Adrenal gland (tissue), 5 donors: Measurements from ENCODE around the gene RBM33.

ENCODE experiments used
- POLR2A ChIP-seq, 2 donors: fragments of 450-650 bp; IDR thresholded peaks; one replicate each; pipeline ENCODE4 v1.6.1; 2017; ENCODE audit warnings: antibody characterized with exemption in 2 of 2, mild to moderate bottlenecking in 2 of 2, moderate library complexity in 1 of 2
- TF ChIP-seq, protein P1 (sequence below), 6 experiments: fragments of 450-650 bp in 4 of 6; fragments of 200-600 bp in 2 of 6; sonication (generic) in 1 of 6; IDR thresholded peaks; 1 replicate in 5 of 6; 2 replicates in 1 of 6; pipeline versions ENCODE4 v1.5.1 to v1.8.0; 2016 to 2021; ENCODE audit warnings: antibody characterized with exemption in 6 of 6, mild to moderate bottlenecking in 2 of 6, moderate library complexity in 1 of 6
- donor health status: DM: no; HTN: no; CAD: no.

- TF ChIP-seq, protein P1, sequence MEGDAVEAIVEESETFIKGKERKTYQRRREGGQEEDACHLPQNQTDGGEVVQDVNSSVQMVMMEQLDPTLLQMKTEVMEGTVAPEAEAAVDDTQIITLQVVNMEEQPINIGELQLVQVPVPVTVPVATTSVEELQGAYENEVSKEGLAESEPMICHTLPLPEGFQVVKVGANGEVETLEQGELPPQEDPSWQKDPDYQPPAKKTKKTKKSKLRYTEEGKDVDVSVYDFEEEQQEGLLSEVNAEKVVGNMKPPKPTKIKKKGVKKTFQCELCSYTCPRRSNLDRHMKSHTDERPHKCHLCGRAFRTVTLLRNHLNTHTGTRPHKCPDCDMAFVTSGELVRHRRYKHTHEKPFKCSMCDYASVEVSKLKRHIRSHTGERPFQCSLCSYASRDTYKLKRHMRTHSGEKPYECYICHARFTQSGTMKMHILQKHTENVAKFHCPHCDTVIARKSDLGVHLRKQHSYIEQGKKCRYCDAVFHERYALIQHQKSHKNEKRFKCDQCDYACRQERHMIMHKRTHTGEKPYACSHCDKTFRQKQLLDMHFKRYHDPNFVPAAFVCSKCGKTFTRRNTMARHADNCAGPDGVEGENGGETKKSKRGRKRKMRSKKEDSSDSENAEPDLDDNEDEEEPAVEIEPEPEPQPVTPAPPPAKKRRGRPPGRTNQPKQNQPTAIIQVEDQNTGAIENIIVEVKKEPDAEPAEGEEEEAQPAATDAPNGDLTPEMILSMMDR (IDR thresholded peaks at IDR 0.05), result no peak
- TF ChIP-seq POLR2A (IDR thresholded peaks at IDR 0.05), result no peak
Observed at GRCh38 chr7:155799514-155799913, 155.1 kb downstream of the RBM33 start.
